ENCODE data around the gene AHDC1. TPM values are rescaled to one million over a fixed set of nuclear protein-coding genes. Genes with fewer than 3 reads are reported as not detected.

The AHDC1 gene
- total and polyA plus RNA-seq, 9 of the 15 experiments (the other 6 are each of a cell fraction or from before 2014, with no cell fraction given): 0.21 to 36.4 (median 4.7) TPM

GRCh38 chr1:27601771-27602461, 2.0 kb downstream of the AHDC1 start (continued):
- TF ChIP-seq XRCC5 (IDR thresholded peaks at IDR 0.05; ENCODE audit: low read depth, low read length) (no peak), PCBP1 (IDR thresholded peaks at IDR 0.05; ENCODE audit: low read depth, low read length, poor library complexity, severe bottlenecking) (peak; percentile 22), SIN3B (IDR thresholded peaks at IDR 0.05; ENCODE audit: low read depth) (no peak), HMGN3 (IDR thresholded peaks at IDR 0.05; ENCODE audit: borderline replicate concordance, extremely low read depth, insufficient read length, low read depth, low read length) (peak; percentile 29), U2AF1 (optimal IDR thresholded peaks at IDR 0.05; ENCODE audit: low read depth, low read length) (no peak), RHOXF2B (CRISPR knock-in tag; conservative IDR thresholded peaks at IDR 0.05) (no peak), ETV1 (tag; conservative IDR thresholded peaks at IDR 0.05; ENCODE audit: low read depth) (no peak), HNRNPL (IDR thresholded peaks at IDR 0.05; ENCODE audit: low read depth, low read length) (peak; percentile 61; the same call in 1 of the 2 replicates), ZBTB33 (CRISPR knock-in tag; IDR thresholded peaks at IDR 0.05) (peak; percentile 61; the same call in 1 of the 2 replicates)

Data from K562 (cell line).